Kidney capillary endothelial cell (primary cell): ENCODE results near the gene MMP17.

ENCODE experiments used
- DNase-seq: peaks from one replicate; pipeline ENCODE4 v3.0.0-alpha.2; 2018; ENCODE audit warnings: low spot score

The MMP17 gene

DNA sequence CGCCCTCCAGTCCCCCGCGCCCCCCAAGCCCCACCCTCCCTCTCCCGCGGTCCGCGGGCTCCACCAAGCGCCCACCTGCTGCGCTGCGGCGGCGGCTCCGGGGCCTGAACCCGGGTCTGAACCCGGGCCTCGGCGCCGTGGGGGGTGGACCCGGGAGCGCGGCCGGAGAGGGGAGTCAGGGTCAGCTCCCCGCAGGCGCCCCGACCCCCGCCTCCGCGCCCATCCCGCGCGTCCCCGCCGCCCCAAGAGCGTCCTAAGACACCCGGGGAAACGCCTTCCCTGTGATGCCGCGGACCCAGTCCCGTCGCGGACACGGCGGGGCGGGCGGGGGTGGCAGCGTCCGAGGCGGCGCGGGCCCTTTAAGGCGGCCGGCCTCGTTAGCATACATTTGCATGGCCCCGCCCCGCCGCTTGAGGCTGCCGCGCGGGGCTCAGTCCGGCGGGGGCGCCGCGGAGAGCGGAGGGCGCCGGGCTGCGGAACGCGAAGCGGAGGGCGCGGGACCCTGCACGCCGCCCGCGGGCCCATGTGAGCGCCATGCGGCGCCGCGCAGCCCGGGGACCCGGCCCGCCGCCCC, at the start of gene MMP17:
TSS of gene MMP17 (plus strand) at position 433 of the 574 bp plus-strand sequence. CDS start at position 535, 102 bp downstream.
- DNase-seq, result peak; percentile 28

DNA sequence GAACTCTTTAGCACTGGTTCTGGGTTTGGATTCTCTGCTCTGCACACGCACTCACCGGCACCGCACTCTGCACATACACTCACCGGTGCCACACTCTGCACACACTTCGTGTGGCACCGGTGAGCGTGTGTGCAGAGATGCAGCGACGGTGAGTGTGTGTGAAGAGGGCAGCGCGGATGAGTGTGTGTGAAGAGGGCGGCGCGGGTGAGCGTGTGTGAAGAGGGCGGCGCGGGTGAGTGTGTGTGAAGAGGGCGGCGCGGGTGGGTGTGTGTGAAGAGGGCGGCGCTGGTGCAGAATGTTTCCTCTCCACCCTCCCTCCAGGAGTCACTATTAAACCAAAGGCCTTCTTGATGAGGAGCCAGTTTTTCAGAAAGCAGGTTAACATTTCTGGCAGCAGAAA, 49.2 kb upstream of the MMP17 start:
- no peak for DNase-seq

DNA sequence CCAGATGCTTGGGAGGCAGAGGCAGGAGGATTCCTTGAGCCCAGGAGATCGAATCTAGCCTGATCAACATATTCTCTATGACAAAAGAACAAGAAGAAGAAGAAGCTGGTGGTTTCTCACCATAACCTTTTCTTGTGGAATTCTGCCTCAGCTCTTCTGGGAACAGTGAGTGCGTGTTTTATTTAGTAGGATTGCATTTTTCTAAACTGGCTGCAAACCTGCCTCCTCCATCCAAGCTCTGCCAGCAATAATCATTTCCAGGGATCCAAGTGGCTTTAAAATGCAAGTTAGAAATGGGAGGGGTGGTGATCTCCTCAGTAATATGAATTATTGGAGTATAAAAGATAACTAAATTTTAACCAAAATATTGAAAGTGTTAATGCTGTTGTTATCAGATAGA, 46.1 kb upstream of the MMP17 start:
- no peak for DNase-seq

DNA sequence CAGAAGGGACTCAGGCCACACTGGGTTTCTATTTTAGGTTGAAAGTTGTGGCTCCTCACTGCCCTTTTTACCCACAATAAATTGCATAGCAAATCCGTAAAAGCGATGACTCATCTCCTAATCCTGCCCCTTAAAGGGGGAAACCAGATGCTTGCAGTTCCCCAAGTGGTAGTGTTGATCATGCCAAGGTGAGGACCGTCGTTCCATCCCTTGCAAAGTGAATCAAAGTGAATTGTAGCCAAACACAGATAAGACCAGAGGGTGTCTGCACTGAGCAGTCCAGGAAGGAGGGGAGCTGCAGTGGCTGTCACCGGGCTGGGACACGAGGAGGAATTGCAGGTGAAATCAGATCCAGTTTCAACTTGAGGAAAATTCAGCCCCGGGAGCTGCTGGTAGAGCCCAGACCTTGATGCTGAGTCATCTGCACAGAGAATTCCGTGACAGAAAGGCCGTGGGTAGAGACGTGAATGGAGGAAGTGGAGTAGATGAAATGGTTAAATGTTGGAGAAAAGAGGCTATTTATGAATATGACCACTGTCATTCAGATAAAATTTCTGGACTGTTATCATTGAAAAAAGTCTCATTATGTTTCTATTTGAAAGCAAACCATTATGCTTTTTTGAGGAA, 44.2 kb upstream of the MMP17 start:
- DNase-seq, result no peak

DNA sequence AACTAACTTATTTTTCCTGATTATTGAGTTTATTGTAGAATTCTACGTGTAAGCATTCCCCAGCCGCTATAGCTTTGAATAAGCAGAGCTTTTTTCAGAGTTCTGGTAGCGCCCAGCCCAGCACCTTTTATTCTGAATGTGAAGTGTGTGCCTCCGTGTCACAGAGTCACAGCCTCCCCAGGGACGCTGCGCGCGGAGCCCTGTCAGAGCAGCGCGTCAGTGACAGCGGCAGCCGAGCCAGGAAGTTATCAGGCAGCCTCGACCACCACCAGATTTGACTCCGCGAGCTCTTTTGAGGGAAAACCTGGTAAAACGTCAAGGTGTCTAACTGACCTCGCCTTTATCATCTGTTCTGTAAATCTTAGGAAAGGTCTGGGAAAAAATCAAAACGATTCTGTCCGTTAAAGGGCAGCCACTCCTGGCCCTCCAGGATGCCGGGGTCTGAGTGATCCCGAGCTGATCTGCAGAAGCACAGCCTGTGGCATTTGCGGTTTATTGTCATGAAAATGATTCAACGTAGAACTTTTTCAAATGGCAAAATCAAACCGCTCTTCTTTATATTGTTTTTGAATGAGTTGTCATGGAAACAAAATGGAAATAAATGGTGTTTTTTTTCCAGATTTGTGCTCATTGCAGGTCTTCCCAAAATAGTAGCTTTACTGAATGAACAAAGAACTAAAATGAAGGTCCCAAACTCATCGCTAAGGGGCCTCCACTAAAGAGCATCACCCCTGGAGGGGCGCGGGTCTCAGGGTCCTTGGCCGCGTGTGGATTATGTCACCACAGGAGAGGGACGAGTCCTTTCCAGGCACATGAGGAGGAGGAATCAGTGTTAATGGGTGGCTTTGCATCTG, 43.1 kb upstream of the MMP17 start:
- DNase-seq, result no peak

DNA sequence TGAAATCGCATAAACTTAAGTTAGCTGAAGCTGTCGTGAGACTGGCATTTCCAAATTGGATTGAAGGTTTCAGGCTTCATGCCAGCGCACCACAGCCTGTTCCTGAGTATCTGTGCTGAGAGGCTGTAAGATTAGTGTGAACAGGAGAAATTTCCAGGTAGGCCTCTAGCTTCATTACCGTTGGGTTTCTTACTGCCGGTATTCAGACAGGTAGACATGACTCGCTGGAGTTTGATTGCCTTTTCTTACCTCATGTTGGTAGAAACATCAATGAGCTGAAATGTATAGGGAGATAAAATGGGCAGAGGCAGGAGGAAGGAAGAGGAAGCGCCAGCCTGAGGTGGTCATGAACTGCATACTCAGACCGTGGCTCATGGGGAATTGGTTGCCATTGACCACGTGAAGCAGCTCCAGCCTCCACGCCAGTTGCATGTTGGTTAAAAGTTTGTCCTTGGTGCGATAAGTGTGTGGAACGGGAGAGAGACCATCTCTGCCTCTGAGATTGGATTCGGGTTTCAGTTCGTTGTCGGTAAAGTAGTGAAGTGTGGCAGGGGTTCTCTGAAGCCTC, 42.3 kb upstream of the MMP17 start:
- no peak for DNase-seq

DNA sequence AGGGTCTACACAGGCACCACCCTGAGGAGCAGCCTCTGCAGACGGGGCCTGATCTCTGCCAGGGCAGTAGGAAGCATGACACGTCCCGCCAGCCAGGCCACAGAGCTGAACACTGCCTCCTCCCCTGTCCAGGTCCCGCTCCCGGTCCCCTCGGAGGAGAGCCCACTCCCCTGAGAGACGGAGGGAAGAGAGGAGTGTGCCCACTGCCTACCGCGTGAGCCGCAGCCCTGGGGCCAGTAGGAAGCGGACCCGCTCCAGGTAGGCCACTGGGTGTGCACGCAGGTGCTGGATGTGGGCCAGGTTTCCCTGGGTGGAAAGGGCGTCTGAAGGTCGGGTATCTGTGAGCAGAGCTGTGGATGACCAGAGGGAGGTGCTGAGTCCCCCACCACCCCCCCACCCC, 41.9 kb upstream of the MMP17 start:
- no peak for DNase-seq

DNA sequence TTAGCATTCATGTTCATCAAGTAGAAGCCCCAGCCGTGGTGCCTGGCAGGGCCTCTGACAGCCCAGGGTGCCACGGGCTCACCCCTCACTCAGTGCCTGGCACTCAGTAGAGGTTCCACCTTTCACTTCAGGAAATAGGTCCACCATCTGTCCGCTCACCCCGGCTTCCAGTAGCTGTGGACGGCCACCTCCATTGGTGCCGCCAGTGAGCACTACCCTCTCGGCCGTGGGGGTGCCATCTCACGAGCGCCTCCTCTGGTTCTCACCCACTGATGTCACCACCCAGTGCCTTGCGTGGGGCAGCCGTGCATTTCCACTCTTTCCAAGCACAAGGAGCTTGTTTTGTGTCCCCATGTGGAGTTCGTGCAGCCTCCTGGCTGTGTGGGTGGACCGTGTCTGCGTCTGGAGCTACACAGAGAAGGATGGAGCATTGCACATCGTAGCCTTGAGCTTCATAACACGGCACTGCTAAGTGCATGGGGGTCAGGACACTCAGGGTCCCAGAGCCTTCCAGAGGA, 41.0 kb upstream of the MMP17 start:
- no peak for DNase-seq

DNA sequence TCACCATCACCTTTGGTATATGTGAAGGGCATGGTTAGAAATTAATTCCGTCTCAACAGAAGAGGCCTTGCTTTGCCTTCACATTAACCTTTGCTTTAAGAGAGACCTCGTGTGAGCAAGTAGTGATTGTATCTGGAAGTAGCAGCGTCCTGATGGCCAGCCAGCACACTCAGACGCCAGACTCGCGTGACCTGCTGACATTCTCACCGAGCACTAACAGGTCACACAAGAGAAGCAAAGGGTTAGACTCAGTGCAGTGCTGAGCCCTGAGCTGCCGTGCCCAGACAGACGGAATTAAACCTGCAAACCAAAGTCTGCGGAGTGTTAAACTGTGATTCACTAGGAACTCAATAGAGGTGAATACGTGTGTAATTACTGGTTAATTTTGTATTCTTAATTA, 40.1 kb upstream of the MMP17 start:
- DNase-seq, result no peak

DNA sequence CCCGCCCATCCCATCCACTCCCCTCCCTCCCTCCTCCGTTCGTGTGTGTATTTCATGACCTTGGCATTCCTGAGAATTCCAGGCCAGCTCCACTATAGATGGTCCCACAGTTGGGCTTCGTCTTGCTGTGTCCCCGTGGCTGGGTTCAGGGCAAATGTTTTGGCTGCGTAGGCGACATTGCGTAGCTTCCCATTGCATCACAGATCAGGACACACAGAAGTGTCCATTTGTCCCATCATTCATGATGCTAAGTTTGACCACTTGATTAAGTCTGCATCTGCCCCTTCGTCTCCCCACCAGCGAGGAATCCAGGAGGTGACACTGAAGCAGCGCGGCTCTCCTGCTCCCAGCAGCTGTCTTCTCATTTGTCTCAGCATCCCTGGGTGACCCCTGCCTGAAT, 38.6 kb upstream of the MMP17 start:
- no peak for DNase-seq

DNA sequence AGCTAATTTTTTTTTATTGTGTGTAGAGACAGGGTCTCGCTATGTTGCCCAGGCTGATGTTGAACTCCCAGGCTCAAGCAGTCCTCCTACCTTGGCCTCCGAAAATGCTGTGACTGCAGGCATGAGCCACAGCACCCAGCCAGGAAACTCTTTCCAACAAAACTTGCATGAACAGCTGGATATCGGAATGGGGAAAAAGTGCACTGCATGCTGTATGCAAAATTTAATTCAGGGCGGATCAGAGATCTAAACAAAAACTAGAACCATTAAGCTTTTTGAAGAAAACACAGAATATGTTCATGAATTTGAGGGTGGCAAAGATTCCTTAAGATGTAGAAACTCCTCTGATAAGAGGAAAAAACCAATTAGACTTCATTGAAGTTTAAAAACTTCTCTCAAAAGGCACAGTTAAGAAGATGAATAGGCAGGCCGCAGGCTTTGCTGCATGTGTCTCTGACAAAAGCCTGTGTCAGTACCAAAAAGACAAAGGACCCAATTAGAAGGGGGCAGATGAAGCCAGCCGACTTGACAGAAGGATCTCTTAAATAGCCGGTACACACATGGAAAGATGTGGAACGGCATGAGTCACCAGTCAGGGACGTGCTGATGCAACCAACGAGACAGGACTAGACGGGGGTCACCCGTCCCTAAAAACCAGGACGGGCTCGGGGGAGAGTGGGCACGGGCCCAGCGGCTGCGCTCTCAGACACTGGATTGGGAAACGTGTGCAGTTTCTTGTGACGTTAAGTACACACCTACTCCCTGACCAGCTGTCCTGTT, 34.8 kb upstream of the MMP17 start:
- no peak for DNase-seq

DNA sequence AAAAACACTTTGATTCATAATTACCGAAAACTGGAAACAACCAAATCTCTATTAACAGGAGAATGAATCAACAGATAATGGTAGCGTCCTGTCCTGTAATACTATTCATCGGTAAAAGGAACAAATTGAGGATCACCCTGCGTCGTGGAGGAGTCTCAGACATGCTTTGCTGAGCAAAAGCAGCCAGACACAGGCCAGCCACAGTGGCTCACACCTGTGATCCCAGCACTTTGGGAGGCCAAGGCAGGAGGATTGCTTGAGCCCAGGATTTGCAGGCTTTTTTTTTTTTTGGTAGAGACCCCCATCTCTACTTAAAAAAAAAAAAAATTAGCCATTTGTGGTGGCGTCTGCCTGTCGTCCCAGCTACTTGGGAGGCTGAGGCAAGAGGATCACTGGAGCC, 34.1 kb upstream of the MMP17 start:
- DNase-seq, result no peak

DNA sequence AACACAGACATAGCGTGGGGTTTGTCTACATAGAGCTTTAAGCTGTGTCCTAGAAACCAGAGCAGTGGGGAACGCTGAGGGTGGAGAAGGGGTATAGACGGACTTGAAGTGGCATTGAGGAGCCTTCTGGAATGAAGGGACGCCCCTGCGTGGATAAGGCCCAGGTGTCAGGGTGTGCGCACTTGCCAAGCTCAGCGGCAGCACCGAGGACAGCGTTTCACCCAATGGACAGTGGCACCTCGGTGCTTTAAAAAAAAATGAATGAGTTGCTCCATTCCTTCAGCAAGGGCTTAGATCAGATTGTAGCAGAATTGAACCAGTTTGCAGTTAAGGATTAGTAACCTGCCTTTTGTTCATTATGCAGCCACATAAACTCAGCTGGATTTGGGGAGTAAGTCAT, 33.6 kb upstream of the MMP17 start:
- no peak for DNase-seq

DNA sequence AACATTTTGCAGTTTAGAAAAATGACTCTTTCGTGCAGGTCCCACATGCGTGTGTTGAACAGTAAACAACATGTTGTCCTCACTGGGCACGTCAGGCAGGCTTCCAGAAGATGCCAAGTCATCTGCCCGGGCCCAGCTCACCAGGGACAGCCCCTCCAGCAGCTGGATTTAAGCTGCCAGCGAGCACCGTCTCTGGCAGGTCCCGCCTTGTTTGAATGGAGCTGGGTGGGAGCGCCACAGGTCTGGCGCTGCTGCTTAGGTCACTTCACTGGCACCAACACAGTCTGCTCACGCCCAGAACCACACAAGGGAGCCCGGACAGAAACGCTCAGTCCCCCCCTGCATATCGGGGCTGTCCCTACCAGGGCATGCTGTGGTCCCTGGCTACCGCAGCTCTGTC, 33.1 kb upstream of the MMP17 start:
- no peak for DNase-seq

DNA sequence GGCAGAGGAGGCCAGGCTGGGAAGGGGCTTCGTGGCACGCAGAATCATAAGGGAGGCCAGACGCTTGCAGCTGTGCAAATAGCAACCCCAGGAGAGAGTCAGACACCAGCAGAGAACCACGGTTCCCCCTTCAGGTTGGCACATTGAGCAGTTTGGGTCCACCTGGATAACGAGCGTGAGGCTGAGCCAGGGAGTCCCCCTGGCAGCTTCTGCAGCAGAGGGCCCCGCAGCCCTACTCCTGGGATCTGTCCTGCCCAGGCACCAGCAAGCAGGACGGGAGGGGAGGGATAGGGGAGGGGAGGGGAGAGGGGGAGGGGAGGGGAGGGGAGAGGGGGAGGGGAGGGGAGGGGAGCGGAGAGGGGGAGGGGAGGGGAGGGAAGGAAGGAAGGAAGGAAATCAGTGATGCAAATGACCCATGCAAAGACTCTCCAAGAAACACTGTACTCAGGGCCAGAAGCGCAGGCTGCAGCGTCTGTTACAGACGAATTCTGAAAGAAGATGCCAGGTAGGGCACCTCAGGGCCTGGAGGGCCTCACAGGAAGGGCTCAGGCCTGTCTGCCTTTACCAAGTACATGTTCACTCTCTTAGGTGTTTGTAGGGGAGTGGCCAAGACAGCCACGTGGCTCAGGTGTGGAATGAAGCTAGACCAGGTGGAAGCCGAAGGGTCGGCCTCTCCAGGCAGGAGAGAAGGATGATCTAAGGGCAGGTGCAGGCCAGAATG, 32.3 kb upstream of the MMP17 start:
- DNase-seq, result no peak

DNA sequence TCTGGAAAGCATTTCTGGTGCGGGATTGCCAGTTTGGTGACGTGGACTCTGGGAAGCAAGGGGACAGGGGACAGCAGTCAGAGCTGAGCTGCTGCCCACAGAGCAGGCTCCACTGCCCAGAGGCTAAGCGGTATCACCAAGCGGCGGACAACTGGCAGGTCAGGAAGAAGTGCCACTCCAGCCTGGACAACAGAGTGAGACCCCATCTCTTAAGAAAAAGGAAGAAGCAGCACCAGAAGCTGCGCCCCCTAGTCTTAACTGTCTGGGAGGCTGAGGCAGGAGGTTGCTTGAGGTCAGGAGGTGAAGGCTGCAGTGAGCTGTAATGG, 31.8 kb upstream of the MMP17 start:
- DNase-seq, result no peak

DNA sequence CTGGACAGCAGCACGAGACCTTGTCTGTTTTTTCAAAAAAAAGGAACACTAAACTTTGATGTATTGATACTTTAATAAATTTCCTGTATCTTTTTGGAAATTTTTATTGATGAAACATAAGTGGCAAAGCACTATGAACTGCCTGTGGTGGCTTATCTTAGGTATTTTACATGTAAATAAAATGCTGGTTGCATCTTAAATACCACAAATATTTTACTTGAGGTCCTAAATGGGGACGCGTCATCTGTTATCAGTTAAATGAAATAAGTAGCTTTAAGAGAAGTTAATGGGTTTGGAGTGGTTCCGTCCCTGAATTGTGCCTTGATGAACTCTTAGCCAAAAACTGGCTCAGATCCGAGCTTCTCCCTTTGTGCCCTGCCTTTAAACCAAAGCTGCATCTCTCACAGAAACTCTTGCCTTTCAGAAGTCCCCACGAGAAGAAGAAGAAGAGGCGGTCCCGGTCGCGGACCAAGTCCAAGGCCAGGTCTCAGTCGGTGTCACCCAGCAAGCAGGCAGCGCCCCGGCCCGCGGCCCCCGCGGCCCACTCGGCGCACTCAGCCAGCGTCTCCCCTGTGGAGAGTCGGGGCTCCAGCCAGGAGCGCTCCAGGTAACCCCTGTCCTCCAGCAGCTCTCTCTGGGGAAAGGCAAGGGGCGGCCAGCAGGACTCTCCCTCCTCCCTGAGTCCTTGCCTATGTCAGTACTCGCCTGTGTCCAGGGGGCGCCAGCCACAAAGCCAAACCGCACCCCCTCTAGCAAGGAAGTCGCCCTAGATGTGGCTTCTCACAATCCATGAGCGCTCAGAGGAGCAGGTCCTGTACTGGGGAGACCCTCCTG, 31.2 kb upstream of the MMP17 start:
- DNase-seq, result no peak

DNA sequence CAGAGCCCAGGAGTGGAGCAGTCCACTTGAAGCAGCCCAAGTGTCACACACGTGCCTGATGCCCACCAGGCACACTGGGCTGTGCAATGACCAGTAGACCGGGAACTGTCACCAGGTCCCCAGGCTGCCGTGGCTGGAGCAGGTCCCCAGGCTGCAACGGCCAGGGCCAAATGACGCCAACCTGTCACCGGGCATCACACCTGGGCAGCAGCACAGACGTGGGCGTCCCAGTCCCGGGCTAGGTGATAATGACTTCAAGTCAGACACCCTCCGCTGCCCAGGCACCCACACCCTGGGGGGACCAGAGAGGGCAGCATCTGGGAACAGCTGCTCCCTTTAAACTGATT, 30.6 kb upstream of the MMP17 start:
- no peak for DNase-seq

DNA sequence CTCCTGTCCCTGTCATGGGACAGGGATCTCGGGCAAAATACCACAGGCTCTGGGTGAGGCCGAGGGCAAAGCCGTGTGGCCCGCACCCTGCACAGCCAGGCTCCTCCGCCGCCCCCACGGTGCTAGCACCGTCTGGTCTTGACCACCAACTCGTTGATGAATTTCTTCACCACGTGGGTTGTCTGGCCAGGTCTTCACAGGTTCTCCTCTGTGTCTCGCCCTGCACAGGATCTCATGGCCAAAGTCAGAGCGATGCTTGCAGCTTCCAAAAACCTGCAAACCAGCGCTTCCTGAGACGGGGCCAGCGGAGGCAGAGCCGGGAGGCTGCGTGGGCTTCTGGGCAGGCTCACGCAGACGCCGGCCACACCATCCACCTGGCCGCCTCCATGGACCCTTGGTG, 29.0 kb upstream of the MMP17 start:
- DNase-seq, result no peak

DNA sequence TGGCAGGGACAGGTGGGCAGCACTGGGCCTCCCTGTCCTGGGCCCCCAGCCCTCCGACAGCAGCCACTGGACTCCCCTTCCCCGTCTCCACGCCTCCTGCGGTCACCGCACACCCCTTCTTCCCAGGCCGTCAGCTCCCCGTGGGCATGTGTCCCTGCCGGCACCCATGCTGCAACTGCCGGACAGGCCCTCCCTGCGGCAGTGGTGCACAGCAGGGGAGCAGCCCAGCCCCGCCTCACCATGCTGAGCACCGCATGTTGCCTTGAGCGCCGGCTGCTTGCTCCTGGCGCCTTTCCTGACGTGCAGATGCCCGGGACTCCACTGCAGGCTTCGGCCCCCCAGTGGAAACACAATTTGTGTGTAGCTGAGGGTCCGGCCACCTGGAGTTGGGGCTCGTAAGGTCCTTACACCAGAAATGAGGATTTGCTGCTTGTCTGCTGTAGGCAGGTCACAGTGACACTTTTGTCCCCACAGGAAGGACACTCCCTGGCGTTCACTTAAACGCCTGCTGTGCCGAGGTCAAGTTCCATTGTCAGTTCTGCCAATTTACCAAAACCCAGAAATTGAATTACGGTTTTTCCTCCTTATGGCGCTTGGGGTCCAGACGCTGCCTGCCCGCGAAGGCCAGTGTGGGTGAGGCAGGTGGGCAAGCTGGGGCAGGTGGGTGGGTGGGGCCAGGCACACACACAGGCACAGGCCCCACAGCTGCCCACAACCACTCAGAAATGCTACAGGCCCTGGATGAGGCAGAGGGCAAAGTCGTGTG, 28.2 kb upstream of the MMP17 start:
- no peak for DNase-seq
